Esophagus (tissue), 2 donors: Measurements from ENCODE around the gene CHMP4A. TPM values are rescaled to one million over a fixed set of nuclear protein-coding genes. Genes with fewer than 3 reads are reported as not detected.

Experiments
- H3K27ac ChIP-seq, 2 donors: one replicate each; pipeline ENCODE4 v1.5.1; 2013; ENCODE audit warnings: low read depth in 2 of 2, mild to moderate bottlenecking in 2 of 2, inconsistent platforms in 1 of 2, low read length in 1 of 2, moderate library complexity in 1 of 2
- H3K27me3 ChIP-seq, 2 donors: one replicate each; pipeline ENCODE4 v1.6.1; 2013; ENCODE audit warnings: low read length in 2 of 2, control low read depth in 1 of 2, mild to moderate bottlenecking in 1 of 2; ENCODE audit not compliant: insufficient read depth in 2 of 2, control insufficient read depth in 1 of 2
- H3K36me3 ChIP-seq, 2 donors: one replicate each; pipeline ENCODE4 v1.6.1; 2013; ENCODE audit warnings: low read length in 1 of 2; ENCODE audit not compliant: control insufficient read depth in 2 of 2, insufficient read depth in 2 of 2
- H3K4me1 ChIP-seq, 2 donors: one replicate each; pipeline ENCODE4 v1.6.1; 2013; ENCODE audit warnings: low read length in 1 of 2; ENCODE audit not compliant: control insufficient read depth in 2 of 2, insufficient read depth in 2 of 2
- H3K4me3 ChIP-seq, 2 donors: one replicate each; pipeline ENCODE4 v1.5.1; 2013; ENCODE audit warnings: low read length in 2 of 2, mild to moderate bottlenecking in 2 of 2, low read depth in 1 of 2, moderate library complexity in 1 of 2
- H3K9me3 ChIP-seq, 2 donors: one replicate each; pipeline ENCODE4 v1.6.1; 2013; ENCODE audit warnings: mild to moderate bottlenecking in 2 of 2, low read depth in 1 of 2, low read length in 1 of 2, moderate library complexity in 1 of 2; ENCODE audit not compliant: control insufficient read depth in 2 of 2, insufficient read depth in 1 of 2
- WGBS, 2 donors: extraction: QIAGEN DNeasy Blood & Tissue Kit; methylation state at CpG; one replicate each; pipeline ENCODE4 v1.1.7; 2013; 5-methylcytosine and 5-hydroxymethylcytosine counted together
- polyA plus RNA-seq, 2 donors: library from polyadenylated mRNA; stranded (reverse); fragments of 200-250 nt; gene quantifications; one replicate each; pipeline ENCODE4 v1.2.3, GENCODE V29; 2013
- donor health status: healthy with polysubstance abuse.
- donor health status: Bipolar disorder and iron deficiency.

CHMP4A gene
- polyA plus RNA-seq, 2 donors = 37.0 to 65.7 TPM

DNA sequence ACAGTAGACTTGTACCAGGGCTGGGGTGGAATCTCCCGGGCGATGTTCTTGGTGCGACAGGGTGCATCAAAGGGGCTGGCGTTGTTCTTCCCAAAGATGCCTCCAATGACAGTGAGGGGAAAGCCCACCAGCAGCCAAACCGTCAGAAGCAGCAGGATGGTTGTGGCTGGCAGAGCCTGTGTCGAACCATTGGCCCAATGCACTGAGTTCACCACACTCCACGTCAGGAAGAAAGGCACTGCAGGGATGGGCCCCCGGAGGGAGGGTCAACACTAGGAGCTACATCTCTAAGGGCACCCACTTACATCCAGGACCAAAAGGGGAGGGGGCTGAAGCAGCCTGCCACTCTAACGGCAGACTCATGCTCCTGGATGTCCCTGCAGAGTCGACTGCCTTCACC, 22.9 kb downstream of the CHMP4A start:
- H3K4me1 ChIP-seq = peaks cover 3 to 14% of the 10 kb centered on the region in 2 donors
- H3K4me3 ChIP-seq = no peak overlapping the region
- H3K9me3 ChIP-seq = no peaks in the 10 kb centered on the region
- no peaks in the 10 kb centered on the region for H3K27me3 ChIP-seq
- H3K27ac ChIP-seq = no peak overlapping the region
- peaks cover 5 to 39% of the 10 kb centered on the region in 2 donors for H3K36me3 ChIP-seq
- 90 to 92% methylated on average over 10 of the region's 10 CpGs for WGBS, 2 donors

DNA sequence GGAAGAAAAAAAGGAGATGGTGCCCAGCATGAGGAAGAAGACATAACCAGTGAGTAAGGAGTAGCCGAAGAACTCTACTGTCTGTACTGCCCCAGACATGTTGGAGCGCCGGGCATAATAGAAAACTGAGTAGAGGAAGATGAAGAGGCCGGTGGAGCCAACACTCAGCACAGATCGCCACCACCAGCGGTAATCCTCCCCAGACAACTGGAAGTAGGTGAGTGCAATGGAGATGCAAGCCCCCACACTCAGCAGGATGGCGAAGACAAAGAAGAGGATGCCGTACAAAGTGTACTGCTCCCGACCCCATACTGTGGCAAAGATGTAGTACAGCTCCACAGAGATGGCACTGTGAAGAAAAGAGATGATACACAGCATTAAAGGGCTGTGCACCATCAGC, 23.8 kb downstream of the CHMP4A start:
- WGBS, 2 donors = 93 to 95% methylated on average over 9 of the region's 9 CpGs
- no peaks in the 10 kb centered on the region for H3K27me3 ChIP-seq
- no peaks in the 10 kb centered on the region for H3K9me3 ChIP-seq
- no peak overlapping the region for H3K4me3 ChIP-seq
- H3K27ac ChIP-seq = peak overlapping the region in 1 of 2 donors; percentile 21
- H3K4me1 ChIP-seq = peaks cover 3 to 11% of the 10 kb centered on the region in 2 donors
- H3K36me3 ChIP-seq = peaks cover 13 to 48% of the 10 kb centered on the region in 2 donors

DNA sequence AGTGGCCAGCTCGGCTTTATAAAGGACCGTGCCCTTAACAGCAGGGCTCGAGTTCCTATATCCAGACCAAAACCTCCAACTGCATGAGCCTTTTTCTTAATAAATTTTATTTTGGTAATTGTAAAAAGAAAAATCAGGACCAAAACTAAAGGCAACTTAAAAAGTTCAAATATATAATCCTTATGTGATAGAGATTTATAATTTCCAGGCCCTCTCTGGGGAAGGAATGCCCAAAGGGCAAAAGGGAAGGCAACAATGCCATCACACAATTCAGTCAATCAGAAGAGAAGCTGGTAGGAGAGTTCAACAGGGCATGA, 24.3 kb downstream of the CHMP4A start:
- Histone ChIP-seq H3K27ac (peak overlapping the region in 1 of 2 donors; percentile 21), H3K4me3 (peak overlapping the region in 1 of 2 donors; percentile 90), H3K4me1 (peaks cover 3 to 10% of the 10 kb centered on the region in 2 donors), H3K36me3 (peaks cover 13 to 53% of the 10 kb centered on the region in 2 donors), H3K9me3 (no peaks in the 10 kb centered on the region), H3K27me3 (no peaks in the 10 kb centered on the region)
- 0 to 1% methylated on average over 3 of the region's 3 CpGs for WGBS, 2 donors

DNA sequence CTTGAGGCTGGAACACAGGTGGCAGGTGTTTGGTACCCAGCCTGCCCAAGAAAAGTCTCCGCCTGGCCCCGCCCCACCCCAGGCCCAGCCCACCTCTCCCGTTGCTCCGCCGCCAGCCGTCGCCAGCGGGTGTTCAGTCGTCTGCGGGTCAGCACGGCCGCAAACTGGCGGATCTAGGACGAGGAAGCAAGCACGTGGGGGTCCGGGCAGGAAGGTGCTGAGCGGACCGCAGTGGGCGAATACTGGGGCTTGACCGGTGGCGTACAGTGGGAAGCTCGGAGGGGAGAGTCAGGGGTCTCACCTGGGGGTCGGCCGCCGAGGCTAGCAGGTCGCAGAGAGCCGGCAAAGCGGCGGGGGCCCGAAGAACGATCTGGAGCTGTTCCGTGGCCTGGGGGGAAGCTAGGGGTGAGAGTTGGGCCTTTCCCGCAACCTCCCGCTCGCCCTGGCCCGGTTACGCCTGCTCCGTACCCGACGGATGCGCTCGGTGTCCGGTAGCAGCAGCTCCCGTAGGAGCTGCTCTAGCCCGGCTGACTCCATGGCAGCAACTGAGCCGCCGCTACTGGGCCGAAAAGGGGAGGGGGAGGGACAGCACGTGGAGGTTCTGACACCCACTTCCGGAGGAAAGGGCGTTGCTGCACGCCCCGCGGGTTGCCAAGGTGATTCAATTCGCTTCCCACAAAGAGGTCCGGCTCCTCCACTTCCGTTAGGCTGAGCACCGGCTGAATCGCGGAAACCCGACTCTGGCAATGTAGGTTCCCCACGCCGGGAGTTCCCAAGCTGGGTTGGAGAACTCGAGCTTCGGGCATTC, 24.8 kb downstream of the CHMP4A start, which contains the start of gene IPO4:
TSS of gene IPO4 (minus strand) at position 566 of the 808 bp plus-strand sequence. CDS start at position 537, 29 bp downstream.
- Histone ChIP-seq H3K4me1 (peaks cover 3 to 10% of the 10 kb centered on the region in 2 donors), H3K27ac (peak within 1 kb of the TSS; percentile 72 to 80), H3K4me3 (peak within 1 kb of the TSS; percentile 80 to 90), H3K36me3 (peaks cover 13 to 55% of the 10 kb centered on the region in 2 donors), H3K9me3 (no peaks in the 10 kb centered on the region), H3K27me3 (no peaks in the 10 kb centered on the region)
- WGBS, 2 donors = 0% methylated on average over 48 to 65 of the region's 65 CpGs

DNA sequence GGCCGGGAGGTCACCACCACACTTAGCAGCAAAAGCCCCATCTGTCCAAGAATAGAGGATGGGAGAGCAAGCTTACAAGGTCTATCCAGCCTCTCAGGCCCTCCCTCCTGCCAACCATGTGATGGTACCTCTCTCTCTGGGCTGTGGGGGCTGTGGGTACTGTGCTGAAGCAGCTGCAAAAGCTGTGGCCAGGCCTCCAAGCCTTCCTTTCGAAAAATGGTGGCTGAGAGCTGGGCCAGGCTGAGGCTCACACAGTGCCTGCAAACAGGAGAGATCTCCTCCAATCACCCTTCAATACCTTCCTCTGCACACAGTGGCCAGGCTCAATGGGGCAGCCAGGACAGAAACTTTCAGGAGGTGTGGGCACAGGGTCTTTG, 25.8 kb downstream of the CHMP4A start:
- 80 to 100% methylated on average over 2 of the region's 2 CpGs for WGBS, 2 donors

DNA sequence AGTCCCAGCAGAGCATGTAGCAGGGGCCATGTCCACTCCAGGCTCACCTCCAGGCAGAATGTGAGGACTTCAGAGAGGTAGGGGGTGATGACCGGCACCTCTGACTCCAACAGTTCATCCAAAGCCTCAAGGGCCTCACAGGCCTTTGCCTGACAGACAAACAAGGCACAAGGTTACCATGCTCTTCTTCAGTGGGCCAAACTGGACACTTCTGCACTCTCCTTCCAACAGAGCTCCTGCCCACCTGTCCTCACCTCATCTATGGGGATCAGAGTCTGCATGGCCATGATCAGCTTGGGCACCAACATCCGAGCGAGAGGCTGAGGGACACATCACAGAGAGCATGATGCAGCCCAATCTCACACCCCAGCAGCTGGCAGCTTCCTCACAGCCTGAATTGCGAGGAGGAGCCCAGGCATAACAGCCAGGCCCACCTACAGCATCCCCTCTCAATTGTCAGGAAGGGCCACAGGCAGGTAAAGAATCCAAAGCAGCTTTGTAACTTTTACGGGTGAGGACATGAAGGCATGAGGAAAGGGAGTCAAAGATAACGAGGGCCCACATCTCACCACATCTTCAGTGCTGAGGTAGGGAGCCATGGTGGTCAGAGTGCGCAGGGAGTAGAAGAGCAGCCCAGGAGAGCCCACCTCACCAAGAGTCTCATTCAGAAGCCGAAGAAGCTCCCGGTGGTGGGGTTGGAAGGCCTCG, 26.3 kb downstream of the CHMP4A start:
- H3K27me3 ChIP-seq = no peaks in the 10 kb centered on the region
- no peak overlapping the region for H3K27ac ChIP-seq
- peaks cover 16 to 59% of the 10 kb centered on the region in 2 donors for H3K36me3 ChIP-seq
- no peaks in the 10 kb centered on the region for H3K9me3 ChIP-seq
- peaks cover 3 to 10% of the 10 kb centered on the region in 2 donors for H3K4me1 ChIP-seq
- WGBS, 2 donors = 92% methylated on average over 10 of the region's 10 CpGs
- H3K4me3 ChIP-seq = no peak overlapping the region

More for the DNA sequence above, 25.8 kb downstream of the CHMP4A start:
- H3K27me3 ChIP-seq = no peaks in the 10 kb centered on the region
- peaks cover 16 to 59% of the 10 kb centered on the region in 2 donors for H3K36me3 ChIP-seq
- H3K27ac ChIP-seq = no peak overlapping the region
- no peaks in the 10 kb centered on the region for H3K9me3 ChIP-seq
- H3K4me1 ChIP-seq = peaks cover 3 to 10% of the 10 kb centered on the region in 2 donors
- no peak overlapping the region for H3K4me3 ChIP-seq

DNA sequence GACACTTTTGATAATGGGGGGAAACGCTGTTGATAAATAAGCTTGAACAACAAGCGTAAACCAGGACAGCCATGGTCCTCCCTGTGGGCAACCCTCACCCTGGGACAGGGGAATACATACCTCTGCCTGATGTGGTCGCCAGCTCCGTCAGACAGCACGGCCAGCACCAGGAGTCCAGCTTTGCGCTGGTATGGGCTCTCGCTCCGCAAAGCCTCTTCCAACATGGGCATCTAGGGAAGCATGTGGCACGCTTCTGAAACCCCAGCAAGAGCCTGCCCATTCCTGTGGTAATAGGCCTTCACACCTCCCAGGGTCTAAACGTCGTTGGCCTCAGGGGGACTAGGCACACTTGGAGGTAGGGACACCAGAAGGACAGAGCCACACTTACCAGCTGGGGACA, 27.5 kb downstream of the CHMP4A start:
- H3K9me3 ChIP-seq = no peaks in the 10 kb centered on the region
- H3K4me1 ChIP-seq = peaks cover 3 to 10% of the 10 kb centered on the region in 2 donors
- H3K27ac ChIP-seq = no peak overlapping the region
- WGBS, 2 donors = 91 to 92% methylated on average over 11 of the region's 11 CpGs
- no peaks in the 10 kb centered on the region for H3K27me3 ChIP-seq
- H3K36me3 ChIP-seq = peaks cover 19 to 66% of the 10 kb centered on the region in 2 donors
- no peak overlapping the region for H3K4me3 ChIP-seq

DNA sequence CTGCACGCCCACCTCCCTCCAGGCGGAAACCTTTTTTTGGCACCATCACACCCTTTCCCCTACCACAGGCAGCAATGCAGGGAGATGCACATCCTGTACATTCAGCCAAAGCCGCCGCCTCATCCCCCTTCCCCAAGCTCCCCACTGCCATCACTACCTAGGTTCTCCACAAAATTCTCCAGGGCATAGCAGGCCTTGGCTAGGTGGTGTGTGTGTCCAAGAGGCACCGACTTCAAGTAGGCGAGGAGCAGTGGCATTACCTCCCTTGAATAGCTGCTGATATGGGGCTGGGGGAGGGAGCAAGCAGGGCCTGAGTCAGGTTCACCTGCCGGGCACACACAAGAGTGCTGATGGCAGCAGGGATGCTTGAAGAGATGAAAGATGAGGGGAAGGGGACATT, 28.3 kb downstream of the CHMP4A start:
- Histone ChIP-seq H3K9me3 (no peaks in the 10 kb centered on the region), H3K4me1 (peaks cover 3 to 10% of the 10 kb centered on the region in 2 donors), H3K4me3 (no peak overlapping the region), H3K27ac (no peak overlapping the region), H3K36me3 (peaks cover 19 to 68% of the 10 kb centered on the region in 2 donors), H3K27me3 (no peaks in the 10 kb centered on the region)
- 91 to 97% methylated on average over 7 of the region's 7 CpGs for WGBS, 2 donors

DNA sequence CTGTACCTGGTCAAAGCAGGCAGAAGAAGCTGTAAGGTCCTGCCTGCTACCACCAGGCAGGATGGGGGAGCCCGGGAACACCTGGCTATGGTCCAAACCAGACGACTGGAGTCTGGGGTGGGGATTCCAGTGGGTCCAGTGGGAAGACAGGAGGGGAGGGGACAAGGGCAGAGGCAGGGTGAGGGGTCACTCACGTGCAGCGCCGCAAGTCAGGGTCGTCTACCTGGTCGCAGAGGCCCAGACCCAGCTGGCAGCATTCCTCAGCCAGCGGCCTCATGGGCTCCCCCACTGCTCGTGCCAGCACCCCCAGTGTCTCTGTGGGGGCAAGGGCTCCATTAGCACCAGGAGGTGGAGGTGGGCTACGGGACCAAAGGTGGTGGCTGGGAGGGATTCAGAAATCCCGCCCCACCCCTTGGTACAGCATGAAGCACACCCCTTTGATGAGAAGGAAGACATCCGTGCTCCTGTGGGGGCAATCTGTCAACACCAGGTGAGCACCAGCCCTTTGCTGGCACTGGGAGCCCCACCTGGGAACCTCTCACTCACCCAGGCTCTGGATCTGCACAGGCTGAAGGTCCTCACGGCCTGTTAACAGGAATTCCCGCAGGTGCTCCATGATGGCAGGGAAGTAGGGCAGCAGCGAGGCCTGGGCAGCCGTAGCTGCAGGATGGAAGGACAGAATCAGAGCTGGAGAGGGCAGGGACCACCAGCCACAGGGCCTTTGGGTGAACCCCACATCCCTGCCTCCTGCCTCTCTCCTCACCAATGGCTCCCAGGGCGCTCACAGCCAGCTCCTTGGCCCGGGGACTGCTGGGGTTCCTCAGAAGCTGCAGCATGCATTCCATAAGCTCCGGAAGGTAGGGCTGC, 29.0 kb downstream of the CHMP4A start:
- Histone ChIP-seq H3K9me3 (no peaks in the 10 kb centered on the region), H3K36me3 (peaks cover 19 to 69% of the 10 kb centered on the region in 2 donors), H3K27me3 (no peaks in the 10 kb centered on the region), H3K27ac (no peak overlapping the region), H3K4me3 (no peak overlapping the region), H3K4me1 (peaks cover 3 to 10% of the 10 kb centered on the region in 2 donors)
- WGBS, 2 donors = 88 to 92% methylated on average over 19 of the region's 19 CpGs
